ENCODE data around the gene C4orf51.

Gene C4orf51

DNA sequence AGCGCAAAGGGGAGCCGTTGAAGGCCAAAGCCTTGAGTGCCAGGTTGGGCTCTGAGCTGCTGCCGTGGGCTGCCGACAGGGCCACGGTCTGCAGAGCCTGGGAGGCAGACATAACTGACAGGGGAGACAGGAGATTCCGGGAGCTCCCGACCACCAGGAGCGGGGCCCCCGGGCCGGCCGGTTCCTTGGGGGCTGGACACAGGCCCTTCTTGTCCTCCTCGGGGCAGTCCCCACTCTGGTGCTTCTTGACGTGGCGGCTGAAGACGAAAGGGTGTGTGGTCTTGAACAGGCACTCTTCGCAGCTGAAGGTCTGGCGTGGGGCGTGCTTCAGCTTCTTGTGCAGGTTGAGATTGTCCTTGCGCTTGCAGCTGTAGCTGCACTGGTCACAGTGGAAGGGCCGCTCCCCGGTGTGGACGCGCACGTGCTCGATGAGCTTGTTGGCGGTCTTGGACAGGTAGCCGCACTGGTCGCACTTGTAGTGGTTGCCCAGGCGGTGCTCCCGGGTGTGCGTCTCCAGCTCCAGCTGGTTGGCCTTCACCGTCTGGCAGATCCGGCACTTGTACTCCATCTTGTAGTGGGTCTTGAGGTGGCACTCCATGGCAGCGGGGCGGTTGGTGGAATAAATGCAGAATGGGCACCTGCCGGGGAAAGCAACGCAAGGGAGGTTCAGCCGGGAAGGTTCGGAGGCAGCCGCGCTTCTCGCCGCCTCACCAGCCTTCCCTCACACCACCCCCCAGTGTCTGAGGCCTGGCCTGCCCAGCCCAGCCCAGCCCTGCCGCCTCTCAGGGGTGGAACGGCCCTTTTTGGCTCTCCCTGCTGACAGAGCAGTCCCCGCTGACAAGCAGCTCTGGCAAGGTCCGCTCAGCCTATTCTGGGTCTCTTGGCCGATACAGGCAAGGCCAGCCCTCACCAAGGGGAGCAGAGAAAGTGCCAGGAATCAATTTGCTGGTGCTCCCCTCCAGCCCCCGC lies 81.3 kb downstream of the C4orf51 start:
- DNase-seq, result no peak

DNA sequence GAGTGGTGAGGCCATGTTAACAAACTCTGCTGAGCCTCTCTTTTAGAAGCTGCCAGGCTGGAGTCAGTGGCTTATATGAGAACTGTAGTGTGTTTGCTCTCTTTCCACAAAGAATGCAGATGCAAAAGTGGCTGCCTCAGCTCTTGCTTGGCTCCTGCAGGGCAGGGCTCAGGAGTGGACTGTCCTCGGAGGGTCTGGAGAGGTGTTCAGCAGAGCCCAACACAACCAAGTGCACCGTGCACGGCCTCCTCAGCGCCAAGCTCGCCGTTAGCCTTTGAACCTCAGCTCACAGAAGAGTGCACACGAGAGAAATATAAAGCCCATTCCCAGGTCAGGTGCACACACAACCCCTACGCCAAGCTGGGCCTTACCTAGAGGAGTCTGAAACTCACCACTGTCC lies 82.8 kb downstream of the C4orf51 start:
- DNase-seq, result no peak

DNA sequence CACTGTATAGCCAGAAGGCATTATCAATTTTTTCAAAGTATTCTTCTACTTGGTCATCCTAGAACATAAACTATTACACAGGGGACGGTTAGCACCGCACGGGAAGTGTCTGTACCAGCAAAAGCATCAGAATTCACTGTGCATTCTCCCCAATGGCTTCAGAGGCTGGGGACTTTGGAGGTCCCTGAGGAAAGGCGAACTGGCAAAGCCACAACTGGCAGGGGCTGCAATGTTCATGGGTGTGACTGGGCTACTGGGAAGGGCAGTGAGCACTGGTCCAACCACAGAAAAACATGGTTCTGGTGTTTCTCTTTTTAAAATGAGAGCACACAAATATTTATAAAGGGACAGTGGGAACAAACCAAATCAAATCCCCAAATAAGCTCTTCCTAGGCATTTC lies 83.5 kb downstream of the C4orf51 start:
- no peak for DNase-seq

DNA sequence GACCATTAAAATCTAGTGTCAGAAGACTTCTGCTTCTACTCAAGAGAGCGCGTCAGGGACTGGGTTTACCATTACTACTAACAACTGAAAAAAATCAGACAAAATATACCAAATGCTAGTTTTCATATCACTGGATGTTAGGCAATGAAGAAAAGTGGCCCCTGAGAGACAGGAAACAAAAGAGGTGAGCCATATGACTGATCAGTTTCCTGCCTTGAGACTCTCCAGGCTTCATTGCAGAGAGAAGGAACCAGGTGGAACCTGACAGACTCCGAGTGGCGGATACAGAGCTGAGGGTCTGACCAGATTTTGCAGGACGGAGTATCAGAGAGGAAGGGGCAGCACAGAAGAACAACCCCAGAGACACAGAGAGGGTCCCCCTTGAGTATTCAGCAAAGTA lies 86.3 kb downstream of the C4orf51 start:
- DNase-seq, result no peak

DNA sequence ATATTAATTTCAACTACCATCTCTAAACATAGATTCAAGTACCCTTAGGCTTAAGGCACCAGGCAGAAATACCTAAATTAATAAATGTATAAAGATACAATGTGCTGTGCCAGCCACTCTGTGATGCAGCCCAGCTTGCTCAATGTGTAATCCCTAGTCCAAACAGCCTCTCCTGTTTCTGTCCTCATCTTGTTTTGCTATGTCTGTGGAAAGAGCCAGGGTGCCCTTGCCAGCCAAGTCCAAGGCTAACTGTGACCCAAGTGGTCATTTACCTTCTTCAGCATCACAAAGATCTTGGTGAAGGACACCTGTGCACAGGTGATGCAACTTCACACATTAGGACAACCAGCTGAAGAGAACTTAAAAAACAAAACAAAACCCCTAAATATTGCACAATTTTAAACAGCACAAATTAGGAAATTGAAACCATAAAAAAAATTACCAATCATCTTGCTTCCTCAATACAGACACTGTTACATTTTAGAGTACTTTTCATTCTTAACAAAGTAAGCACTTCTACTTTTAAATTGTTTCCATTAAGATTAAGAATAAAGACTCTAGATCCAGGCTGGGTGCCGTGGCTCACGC lies 89.6 kb downstream of the C4orf51 start:
- peak; percentile 22 for DNase-seq

DNA sequence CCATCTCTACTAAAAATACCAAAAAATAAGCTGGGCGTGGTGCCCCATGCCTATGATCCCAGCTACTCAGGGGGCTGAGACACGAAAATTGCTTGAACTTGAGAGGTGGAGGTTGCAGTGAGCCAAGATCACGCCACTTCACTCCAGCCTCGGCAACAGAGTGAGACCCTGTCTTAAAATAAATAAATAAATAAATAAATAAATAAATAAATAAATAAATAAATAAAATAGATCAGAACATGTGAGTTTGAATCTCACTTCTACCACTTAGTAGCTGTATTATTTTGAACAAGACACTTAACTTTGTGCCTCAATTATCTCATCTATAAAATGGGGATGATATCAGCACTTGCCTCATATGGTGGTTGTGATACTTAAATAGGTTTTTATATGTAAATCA lies 90.2 kb downstream of the C4orf51 start:
- no peak for DNase-seq

DNA sequence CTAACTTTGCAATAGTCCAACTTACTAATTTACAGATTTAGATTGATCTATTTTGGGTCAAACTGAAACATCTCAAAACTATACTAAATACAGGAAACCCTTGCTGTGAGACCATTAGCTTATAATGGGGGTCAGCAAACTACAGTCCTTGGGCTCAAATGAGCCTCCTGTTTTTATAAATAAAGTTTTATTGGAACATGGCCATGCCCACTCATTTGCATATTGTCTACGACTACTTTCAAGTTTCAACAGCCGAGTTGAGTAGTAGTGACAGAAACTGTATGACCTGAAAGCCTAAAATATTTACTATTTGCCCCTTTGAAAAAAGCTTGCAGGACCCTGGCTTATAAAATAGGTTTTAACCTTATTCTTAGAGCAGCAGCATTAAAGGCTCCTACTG lies 92.4 kb downstream of the C4orf51 start:
- DNase-seq, result no peak

DNA sequence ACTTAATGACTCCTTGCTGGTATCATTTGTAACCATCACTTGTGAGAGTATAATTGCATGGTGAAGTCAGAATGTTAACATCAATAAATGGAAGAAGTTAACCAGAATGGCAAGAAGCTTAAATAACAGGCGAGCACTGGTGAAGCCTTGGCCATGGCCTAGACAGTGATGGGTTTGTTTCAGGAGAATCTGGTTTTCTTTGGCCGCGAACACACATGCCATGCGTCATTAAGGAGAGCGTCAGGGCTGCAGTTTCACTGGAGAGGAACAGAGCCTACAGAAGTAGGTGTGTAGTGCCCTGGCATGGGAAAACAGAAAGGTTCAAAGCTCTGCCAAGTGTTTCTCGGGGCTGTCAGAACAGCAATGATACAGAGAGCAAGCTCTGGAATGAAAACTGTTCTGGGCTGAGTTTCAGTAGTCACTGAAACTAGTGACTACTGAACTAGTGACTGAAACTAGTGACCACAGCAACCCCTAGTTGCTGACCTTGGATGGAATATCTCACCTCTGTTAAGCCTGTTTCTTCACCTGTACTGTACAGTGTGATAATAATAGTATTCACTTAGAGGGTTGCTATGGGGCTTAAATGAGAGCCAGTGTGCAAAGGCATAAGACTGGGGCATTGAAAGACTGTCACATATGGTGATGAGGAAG lies 93.8 kb downstream of the C4orf51 start:
- DNase-seq, result no peak

DNA sequence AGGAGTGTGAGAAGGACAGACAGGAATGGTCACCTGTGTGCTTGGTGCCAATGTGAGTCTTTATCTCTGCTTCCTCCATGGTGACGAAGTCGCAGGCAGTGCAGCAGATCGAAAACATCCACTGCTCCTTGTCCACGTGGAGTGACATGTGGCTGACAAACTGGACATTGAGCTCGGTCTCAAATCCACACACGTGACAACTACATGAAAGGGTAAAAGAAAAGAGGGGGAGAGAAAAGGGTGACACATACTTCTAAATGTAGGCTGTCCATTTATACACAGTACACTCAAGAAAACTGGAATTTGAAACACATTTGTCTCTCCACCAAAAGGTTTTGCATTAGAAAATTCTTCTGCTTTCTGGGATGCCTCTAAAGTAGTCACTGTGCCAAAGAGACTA lies 94.5 kb downstream of the C4orf51 start:
- DNase-seq, result no peak

DNA sequence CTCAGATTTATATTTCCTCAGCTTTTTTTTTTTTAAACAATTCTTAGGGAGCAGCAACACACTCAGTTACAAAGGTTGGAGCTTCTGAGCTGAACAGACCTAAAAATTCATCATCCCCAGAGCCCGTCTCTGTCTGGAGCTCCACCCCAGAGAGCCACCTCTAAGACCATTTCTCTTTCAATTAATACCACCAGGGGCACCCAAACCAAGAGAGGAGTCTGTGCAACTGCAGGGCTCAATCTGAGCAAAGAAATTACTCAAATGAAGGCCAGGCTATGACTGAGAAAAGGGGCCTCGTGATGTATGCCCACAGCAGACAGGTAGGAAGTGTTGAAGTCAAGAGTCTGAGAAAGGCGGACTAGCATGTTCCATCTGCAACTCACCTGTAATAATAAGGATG lies 95.5 kb downstream of the C4orf51 start:
- DNase-seq, result peak; percentile 7

DNA sequence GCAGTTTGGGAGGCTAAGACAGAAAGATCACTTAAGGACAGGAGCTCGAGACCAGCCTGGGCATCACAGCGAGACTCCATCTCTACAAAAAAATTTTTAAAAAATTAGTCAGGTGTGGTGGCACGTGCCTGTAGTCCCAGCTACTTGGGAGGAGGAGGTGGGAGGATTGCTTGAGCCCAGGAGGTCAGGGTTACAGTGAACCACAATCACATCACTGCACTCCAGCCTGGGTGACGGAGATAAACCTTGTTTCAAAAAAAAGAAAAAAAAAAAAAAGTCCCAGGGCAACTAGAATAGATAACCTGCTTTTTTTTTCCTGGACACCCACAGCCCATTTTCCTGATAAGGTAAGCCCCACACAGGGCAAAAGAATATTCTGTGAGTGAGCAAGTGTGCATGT lies 96.3 kb downstream of the C4orf51 start:
- peak; percentile 66 for DNase-seq

DNA sequence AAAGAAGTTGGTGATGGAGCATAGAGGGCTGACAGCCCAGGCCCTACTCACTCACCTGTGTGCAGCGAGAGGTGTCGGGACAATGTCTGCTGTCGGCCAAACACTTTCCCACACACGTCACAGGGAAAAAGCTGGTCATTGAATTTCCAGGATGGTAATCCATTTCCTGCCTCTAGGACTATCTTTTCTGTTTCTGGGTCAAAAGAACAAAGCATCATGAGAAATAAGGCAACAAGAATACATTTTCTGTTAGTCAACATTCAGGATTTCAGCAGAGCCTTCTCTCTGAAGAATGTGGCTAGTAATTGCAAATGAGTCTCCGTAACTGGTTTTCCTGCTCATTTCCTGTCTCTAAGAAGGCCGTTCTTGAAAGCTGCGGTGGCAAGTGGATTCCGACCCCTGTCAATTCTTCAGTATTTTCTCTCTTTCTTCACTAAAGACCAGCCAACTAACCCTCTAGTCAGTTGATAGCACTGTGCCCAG lies 99.4 kb downstream of the C4orf51 start:
- DNase-seq, result no peak

DNA sequence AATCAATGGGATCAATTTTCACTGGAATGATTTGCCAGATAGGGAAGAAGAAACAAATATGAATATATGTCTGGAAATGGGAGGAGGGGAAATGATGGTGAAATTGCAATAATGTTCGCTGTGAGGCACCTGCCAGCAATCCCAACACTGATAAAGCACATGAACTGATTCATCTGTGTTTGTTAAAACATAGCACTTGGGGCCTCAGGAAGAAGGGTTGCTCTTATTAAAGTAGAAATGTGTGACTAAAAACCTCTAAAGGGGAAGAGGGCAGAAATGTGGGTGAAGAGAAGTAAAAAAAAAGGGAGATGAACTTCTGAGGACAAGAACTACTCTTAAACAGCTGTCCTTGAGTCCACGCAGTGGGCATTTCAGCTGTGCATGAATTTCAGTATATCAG lies 101.4 kb downstream of the C4orf51 start:
- DNase-seq, result peak; percentile 35
